ENCODE results near the gene SLC25A41. TPM values are rescaled to one million over a fixed set of nuclear protein-coding genes. Genes with fewer than 3 reads are reported as not detected.

The SLC25A41 gene
- total RNA-seq, 1 donor: not detected

DNA sequence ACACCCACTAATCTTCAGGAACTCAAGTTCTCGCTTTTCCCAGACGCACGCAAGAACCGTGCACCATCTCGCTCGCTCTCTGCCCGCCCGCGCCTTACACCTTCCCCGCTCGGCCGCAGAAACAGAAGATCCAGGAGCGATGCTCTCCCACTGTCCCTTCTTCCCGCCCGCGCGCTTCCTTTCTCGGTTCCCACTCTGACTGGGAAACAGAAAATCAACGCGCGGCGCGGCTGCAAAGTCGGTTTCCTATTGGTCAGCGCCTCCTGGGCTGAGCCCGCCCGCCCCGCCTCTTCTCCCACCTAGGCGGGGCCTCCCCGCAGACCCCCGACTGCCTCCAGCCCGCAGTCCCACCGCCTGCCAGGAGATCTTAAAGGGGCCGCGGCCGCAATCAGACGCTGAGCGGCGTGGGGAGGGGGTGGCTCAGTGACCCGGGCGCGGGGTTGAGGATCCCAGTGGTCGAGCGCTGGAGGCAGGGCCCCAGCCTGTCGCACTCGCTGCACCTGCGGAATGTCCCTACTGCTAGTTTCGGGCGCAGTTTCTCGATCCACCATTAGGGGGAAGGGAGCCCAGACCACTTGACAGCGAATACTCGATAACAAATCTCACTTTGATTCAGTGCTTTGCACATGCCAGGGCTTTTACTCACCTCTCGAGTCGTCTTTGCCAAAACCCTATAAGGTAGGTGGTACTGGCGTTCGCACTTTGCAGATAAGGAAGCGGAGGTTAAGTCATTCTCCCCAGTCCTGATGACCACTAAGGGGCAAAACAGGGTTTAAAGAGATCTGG lies 26.7 kb upstream of the SLC25A41 start:
- peak; percentile 95 to 99 (median 97) for DNase-seq (ENCODE audit: low read depth in 2 of 3, low spot score in 2 of 3)

DNA sequence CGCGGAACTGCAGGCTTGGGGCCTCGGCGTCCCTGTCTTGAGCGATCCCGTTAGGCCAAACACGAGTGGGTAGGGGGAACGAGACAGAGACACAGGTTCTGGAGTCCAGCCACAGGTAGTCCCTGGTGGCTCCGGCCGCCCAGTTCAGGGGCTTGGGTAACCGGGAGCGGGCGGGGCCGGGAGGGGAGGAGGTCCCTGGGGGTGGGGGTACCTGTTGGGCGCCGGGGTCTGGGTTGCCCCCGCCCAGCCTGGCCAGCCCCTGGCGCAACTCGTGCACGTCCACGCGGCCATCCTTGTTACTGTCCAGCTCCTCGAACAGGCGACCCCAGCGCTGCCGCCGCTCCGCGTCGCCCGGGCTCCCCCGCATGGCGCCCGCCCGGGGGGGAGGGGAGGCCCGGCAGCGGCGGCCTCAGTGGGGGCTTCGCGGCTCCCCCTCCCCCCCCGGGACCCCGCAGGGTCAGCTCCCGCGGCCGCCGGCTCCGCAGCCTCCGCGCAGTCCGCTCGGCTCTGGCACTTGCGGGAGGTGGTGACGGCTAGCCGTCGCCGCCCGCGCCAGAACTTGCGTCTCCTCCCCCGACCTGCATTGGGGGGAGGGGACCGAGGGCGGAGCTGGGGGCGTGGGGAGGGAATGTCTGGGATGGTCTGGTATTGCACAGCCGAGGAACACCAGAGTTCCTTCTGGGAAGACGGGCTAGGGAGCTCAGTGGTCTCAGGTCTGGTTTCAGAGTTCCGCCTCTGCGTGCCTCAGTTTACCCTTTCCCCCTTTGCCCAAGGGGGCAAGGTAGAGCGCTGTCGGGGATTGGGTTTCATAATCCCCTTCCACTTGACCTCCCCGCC lies 25.9 kb upstream of the SLC25A41 start, which contains the start of gene SLC25A23:
Gene SLC25A23, minus strand, starts transcription at position 531 of the 837 bp plus-strand sequence. Its CDS starts 164 bp downstream, at position 367.
- peak in 2 of 3 donors; percentile 37 to 52 for DNase-seq (ENCODE audit: low read depth in 2 of 3, low spot score in 2 of 3)

DNA sequence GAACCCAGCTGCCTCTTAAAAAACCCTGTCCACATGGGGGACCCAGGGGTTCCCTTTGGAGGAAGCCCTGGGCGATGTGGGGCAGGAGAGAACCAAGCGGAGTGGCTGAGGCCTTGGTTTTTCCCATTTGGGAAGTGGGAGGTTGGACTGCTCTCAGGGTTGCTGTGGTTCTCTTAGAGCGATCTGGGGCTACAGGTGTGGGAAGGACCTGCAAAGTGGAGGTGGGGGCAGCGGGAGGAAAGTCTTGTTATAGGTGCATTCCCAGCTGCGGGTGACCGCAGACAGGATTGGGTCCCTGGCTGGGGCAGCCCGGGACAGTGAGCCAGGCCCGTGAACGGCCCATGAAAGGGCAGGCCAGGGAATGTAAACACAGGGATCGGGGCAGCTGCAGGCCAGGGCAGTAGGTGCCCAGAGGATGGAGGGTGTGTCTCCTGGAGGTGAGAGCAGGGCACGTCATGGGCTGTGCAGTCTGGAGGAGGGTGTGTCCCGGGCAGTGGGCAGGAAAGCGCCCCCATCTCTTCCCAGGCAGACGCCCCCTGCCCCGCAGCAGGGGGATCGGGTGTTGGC lies 25.2 kb upstream of the SLC25A41 start:
- no peak for DNase-seq (ENCODE audit: low read depth in 2 of 3, low spot score in 2 of 3)

DNA sequence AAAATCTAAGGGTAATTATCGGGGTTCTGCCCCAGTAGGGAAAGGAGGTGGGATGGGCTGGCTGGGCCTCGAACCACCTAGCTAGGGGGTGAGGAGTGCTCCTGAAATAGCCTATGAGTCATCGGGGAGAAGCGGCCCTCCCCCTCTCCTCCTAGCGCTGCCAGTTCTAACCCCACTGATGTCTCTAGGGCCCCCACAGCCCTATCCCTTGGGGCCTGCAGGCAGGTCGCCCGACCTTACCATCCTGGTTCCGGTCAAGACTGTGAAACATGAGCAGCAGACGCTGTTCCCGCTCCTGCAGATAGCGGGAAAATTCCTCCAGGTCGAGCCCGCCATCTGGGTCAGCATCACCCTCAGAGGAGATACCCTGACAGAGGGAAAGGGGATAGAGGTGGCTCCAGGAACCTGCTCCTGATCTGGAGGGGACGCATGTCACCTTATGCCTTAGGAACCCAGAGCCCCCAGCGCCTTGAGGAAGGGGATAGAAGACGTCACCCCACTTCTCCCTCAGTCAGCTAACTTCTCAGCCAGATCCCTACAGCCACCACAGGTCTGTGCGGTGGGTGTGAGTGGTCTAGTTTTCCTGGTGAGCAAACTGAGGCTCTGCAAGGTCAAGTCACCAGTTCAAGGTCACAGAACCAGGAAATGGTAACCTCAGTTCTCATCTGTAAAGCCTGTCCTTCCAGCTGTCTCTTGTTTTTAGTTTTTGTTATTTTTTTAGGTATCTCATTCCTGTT lies 24.6 kb upstream of the SLC25A41 start:
- DNase-seq (ENCODE audit: low read depth in 2 of 3, low spot score in 2 of 3): no peak

DNA sequence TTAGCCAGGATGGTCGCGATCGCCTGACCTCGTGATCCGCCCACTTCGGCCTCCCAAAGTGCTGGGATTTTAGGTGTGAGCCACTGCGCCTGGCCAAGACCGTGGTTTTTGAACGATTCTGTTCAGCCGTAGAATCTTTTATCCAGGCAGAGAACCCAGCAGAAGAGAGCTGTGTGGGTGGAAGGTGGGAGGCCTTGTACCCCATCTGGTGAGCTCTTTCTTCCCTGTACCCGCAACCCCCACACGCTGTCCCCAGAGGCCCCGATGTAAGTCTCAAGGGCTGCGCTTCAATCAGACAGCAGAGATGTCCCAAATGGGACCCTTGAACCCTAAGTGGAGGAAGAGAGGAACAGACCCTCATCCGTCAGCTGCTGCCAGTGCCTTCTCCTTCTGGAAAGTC lies 22.4 kb upstream of the SLC25A41 start:
- no peak for DNase-seq (ENCODE audit: low read depth in 2 of 3, low spot score in 2 of 3)

DNA sequence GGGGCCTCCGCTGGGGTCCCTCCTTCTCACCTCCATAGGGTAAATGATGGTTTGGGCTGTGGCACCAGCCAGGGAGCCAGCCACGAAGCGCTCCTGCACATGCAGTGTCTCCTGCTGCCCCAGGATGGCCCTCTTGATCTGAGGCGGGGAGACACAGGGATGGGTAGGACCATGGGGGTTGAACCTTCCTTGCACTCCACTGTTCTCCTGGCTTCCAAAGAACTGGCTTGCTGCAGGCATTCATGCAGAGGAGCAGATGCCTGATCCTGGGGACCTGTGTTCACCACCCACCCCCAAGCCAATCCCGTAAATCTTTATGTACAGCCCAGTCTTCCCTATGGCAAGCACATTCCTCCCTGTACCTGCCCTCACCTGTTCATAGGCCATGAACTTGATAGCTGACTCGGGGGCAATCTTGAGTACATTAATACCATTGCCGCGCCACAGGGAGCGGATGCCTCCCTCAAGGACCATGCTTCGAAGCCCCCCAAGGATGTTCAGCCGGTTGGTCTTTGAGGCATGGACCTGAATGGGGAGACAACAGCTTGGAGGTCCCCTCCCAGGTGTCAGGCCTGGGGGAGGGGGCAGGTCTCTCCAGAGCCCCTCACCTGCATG lies 20.5 kb upstream of the SLC25A41 start:
- no peak for DNase-seq (ENCODE audit: low read depth in 2 of 3, low spot score in 2 of 3)

DNA sequence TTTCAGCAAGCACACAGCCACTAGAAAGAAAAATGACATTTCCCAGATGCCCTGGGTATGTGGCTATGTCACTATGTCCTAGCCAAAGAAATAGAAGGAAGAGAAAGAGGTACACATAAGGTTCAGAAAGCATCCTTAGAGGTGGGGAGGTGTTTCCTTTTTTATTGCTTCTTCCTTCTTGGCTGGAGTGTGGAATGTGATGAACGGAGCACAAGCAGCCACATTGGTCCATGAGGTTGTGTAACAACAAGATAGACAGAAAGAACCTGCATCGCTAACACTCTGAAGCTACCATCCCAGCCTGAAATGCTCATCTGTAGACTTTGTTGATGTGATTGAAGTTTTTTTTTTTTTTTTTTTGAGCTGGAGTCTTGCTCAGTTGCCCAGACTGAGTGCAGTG lies 19.3 kb upstream of the SLC25A41 start:
- DNase-seq (ENCODE audit: low read depth in 2 of 3, low spot score in 2 of 3): no peak

DNA sequence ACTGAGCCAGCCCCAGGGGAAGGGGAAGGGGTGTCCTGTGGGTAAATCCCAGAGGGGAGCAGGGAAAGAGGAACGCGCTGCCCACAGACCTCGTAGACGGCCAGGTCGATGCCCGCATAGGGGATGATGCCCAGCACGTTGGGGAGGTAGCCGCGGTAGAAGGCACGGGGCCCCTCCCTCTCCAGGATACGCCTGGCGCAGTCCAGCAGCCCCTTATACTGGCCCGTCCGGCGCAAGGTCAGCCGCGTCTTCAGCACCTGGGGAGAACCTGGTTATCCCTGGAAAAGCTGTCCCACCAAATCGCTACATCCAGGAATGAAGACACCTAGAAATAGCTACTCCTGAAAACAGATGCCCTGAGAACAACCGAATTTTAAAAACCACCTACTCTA lies 18.7 kb upstream of the SLC25A41 start:
- DNase-seq (ENCODE audit: low read depth in 2 of 3, low spot score in 2 of 3): no peak

DNA sequence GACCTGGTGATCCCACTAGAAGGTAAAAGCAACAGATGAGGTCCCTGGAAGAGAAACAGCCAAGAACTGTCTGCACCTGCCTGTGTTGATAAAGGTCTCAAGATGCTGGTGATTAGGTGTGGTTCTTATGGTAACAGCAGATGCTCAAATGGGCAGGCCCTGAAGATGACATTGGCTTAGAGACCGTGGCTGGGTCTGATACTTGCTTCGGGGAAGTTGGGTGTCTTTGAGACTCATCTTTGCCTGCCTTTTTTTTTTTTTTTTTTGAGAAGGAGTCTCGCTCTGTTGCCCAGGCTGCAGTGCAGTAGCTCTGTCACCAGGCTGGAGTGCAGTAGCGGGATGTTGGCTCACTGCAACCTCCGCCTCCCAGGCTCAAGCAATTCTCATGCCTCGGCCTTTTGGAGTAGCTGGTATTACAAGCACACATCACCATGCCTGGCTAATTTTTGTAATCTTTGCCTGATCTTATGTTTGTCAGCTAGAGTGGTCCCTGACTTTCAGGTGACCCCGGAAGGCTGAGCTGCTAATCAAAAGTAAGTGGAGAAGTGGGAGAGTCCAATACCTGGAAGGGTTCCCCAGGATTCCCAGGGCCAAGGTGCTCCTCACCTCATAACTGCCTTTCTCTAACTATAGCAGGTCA lies 18.1 kb upstream of the SLC25A41 start:
- DNase-seq (ENCODE audit: low read depth in 2 of 3, low spot score in 2 of 3): no peak

DNA sequence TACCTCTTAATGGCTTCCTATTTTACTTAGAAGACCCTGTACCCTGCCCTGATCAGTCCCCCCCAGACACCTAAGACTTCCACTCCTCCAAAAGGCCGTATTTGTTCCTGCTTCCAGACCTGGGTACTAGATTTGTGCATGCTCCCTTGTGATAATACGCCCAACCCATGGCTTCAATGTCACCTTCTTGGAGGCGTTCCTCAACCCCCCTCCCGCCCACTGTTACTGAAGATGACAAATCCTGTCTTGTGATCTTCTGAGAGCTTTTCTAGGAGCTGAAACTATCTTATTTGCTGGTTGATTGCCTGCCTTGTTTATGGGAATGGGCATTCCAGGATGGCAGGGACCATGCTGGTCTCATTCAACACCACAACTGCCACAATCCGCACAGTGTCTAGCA lies 16.6 kb upstream of the SLC25A41 start:
- no peak for DNase-seq (ENCODE audit: low read depth in 2 of 3, low spot score in 2 of 3)

DNA sequence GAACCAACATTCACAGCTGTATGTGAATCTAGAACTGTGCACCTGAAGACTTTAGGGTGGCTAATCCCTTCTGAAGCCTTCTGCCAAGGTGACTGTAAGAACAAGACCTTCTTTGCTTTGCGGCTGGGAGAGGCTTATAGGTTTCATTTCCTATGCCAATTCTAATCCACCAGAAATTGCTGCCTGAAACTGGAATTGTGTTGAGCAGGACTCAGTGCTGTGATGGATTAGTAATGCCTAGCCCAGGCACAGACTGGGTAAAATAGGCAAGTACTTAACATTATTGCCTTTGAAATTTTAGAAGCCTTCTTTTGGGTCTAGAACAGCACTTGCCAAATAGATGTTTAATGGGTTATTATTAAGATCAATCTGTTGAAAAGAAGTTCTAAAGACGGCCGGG lies 14.5 kb upstream of the SLC25A41 start:
- DNase-seq (ENCODE audit: low read depth in 2 of 3, low spot score in 2 of 3): no peak

DNA sequence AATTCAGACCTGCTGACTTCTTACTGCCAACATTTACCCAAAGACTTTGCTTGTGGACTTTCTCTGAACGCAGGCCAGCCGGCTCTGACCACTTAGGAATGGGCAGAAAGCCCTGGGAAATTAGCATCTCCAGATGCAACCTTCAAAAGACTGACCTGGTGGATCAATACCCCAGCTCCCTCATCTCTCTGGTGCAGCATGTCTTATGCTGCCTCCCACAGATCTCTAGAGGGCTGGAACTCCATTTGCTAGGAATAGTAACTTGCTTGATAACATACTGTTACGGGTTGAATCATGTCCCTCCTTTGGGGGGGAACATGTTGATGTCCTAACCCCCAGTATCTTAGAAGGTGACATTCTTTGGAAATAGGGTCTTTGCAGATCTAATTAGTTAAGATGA lies 12.9 kb upstream of the SLC25A41 start:
- no peak for DNase-seq (ENCODE audit: low read depth in 2 of 3, low spot score in 2 of 3)

DNA sequence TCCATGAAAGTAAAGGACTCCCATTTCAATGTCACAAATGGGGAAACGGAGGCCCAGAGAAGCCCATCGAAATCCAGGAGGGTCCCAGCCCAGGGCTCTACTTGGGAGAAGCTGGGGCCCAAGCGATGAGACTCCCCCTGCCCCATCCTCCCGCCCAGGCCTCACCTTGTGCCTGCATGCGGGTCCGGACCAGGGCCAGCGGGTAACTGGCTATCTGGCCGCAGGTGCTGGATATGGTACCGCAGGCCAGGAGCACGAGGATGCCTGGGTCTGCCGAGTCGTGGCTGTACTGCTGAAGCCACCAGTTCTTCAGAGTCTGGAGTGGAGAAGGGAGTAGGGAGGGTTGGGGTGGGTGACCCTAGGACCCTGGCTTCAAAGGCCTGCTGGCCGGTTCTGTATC lies 10.4 kb upstream of the SLC25A41 start:
- DNase-seq (ENCODE audit: low read depth in 2 of 3, low spot score in 2 of 3): no peak

DNA sequence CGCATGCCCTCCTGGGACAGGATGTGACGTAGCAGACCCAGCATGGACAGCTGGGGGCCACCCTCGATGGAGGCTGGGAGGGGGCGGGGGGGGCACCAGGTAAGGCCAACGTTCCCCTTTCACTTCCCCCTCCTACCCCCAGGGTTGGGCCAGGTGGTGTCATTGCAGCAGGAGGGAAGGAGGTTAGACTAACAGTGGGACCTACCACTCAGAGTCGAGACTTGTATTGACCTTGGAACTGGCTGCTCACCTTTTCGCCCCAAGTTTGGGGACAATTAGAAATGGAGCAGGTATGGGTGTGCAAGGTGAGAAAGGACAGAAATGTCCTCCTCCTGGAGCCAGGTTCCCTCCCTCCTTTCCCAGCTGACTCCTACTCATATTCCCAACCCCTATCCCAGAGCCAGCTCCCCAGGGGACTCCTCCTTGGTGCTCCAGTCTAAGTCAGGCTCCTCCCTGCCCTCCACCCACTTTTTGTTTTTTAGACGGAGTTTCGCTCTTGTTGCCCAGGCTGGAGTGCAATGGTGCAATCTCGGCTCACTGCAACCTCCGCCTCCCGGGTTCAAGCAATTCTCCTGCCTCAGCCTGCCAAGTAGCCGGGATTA lies 8.6 kb upstream of the SLC25A41 start:
- no peak for DNase-seq (ENCODE audit: low read depth in 2 of 3, low spot score in 2 of 3)

DNA sequence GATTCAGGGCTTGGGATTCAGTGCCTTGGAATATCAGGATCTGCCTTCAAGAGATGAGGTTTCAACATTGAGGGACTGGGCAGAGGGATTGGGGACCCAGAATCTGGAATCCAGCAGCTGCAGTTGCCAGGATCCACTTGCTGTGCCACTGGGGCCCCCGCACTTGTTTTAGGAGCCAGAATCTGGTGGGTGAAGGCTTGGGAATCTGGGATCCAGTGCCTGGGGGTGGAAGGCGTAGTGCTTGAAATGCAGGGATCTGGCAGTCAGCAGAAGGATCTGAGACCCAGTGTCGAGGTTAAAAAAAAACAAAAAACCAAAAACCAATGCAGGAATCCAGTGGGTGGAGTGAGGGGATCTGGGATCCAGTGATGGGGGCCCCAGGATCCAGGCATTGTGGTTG lies 7.3 kb upstream of the SLC25A41 start:
- no peak for DNase-seq (ENCODE audit: low read depth in 2 of 3, low spot score in 2 of 3)

DNA sequence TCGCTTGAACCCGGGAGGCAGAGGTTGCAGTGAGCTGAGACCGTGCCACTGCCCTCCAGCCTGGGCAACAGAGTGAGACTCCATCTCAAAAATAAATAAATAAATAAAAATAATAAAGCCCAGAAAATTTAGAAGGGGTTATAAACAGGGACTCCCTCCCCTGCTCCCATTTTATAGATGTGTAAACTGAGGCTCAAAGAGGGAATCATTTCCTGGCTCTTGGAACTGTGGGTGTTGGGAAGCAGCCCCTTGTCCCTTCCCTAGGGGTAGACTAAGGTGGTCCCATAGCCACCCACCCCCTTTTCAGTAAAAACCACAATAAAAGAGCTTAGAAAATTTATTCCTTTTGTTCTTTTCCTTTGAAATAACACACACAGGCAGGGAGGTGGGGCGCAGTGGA lies 6.2 kb upstream of the SLC25A41 start:
- DNase-seq (ENCODE audit: low read depth in 2 of 3, low spot score in 2 of 3): no peak

DNA sequence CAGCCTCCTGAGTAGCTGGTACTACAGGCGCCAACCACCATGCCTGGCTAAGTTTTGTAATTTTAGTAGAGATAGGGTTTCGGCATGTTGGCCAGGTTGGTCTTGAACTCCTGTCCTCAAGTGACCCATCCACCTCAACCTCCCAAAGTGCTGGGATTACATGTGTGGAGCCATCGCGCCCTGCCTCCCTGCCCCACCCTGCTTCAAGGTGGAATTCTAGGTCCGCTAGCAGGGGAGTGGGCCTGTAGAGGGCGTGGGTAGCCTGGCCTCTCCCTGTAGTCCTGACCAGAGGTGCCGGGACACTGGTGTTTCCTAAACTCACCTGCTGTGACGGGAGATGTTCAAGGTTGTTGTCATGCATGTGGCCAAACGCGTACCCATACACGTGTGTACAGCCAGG lies 398 bp downstream of the SLC25A41 start:
- no peak for DNase-seq (ENCODE audit: low read depth in 2 of 3, low spot score in 2 of 3)

DNA sequence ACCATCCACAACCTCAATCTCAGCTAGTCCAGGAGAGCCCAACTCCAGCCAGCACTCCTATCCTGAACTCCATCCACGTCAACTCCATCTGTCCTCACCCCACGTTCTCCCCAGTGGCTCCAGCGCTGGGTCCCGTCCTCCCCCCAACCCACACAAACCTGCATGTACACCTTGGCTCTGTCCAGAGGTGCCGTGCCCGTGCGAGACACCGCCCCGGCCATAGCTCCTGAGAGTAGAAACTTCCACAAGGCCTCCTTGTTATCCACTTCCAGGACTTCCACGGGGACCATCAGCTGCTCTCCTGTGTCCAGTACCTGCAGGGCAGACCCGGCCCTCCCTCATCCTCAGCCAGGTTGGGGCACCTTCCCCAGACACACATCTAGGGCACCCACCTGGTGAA lies 1.7 kb downstream of the SLC25A41 start:
- DNase-seq (ENCODE audit: low read depth in 2 of 3, low spot score in 2 of 3): no peak

DNA sequence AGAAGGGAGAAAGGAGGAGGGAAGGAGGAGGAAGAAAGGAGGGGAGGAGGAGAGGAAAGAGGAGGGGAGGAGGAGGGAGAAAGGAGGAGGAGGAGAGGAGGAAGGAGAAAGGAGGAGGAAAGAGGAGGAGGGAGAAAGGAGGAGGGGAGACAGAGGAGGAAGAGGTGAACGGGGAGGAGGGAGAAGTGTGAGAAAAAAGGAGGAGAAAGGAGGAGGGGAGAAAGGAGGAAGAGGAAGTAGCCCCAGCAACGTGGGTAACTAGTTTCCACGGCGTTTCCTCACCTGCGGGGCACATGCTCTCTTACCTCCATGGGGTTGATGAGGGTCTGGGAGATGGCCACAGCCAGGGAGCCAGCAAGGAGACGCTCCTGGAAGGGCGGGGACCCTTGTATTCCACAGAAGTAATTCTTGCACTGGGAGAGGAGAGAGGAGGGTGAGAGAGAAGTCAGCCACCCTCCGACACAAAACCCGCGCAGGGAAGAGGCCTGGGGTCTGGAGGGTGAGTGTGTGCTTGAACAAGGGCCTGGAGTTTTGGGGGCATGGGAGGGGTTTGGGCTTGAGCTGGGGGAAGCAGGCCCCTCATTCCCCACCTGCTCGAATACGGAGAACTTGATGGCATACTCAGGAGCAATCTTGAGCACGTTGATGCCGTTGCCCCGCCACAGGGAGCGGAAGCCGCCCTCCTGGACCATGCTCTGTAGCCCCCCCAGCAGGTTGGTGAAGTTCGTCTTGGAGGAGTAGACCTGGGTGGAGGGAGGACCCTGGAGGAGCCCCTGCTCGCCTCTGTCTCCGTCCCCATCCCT lies 3.9 kb downstream of the SLC25A41 start:
- DNase-seq (ENCODE audit: low read depth in 2 of 3, low spot score in 2 of 3): no peak
